GM18868 (cell line): Measurements from ENCODE around the gene KRT17.
"Not testable (repeated sequence)": the region's sequence is repeated elsewhere in the genome, so short reads cannot be mapped to it uniquely, and the experiment has no call there.

ENCODE experiments used
- ATAC-seq: cut with Tn5 transposase; IDR thresholded peaks from one replicate; pipeline ENCODE4 v1.9.1; 2021; ENCODE audit warnings: mild to moderate bottlenecking, moderate library complexity; ENCODE audit not compliant: unreplicated experiment

The KRT17 gene

GRCh38 chr17:41599680-41600079, 24.7 kb downstream of the KRT17 start:
- no peak for ATAC-seq

- no peak for ATAC-seq
These were observed 28.8 kb downstream of the KRT17 start for GRCh38 chr17:41595585-41595984.

- no peak for ATAC-seq
These were observed 29.9 kb downstream of the KRT17 start for GRCh38 chr17:41594363-41594915.

GRCh38 chr17:41593306-41593981, 30.9 kb downstream of the KRT17 start:
- no peak for ATAC-seq

- no peak for ATAC-seq
These were observed 31.6 kb downstream of the KRT17 start for GRCh38 chr17:41592601-41593305.

- ATAC-seq: no peak
These were observed 35.1 kb downstream of the KRT17 start for GRCh38 chr17:41589301-41589700.

- ATAC-seq: no peak
These were observed 36.1 kb downstream of the KRT17 start for GRCh38 chr17:41588126-41588810.

- ATAC-seq: no peak
These were observed 37.4 kb downstream of the KRT17 start, which contains the start of gene KRT14 for GRCh38 chr17:41586863-41587495. Gene KRT14 (minus strand): TSS chr17:41586895. CDS start chr17:41586834, 61 bp downstream.

GRCh38 chr17:41585301-41586056, 38.9 kb downstream of the KRT17 start:
- ATAC-seq: no peak

- ATAC-seq: not testable (repeated sequence)
These were observed 39.9 kb downstream of the KRT17 start for GRCh38 chr17:41584331-41584927.

- no peak for ATAC-seq
These were observed 40.9 kb downstream of the KRT17 start for GRCh38 chr17:41583137-41584127.

- not testable (repeated sequence) for ATAC-seq
These were observed 42.1 kb downstream of the KRT17 start for GRCh38 chr17:41582061-41582968.

GRCh38 chr17:41581366-41582060, 42.9 kb downstream of the KRT17 start:
- ATAC-seq: no peak

GRCh38 chr17:41580687-41581365, 43.5 kb downstream of the KRT17 start:
- ATAC-seq: no peak

- no peak for ATAC-seq
These were observed 44.2 kb downstream of the KRT17 start for GRCh38 chr17:41580244-41580575.

GRCh38 chr17:41579484-41580243, 44.7 kb downstream of the KRT17 start:
- ATAC-seq: no peak
